Gastrocnemius medialis (tissue), 4 donors: ENCODE measurements around the gene DGKG. TPM values are rescaled to one million over a fixed set of nuclear protein-coding genes. Genes with fewer than 3 reads are reported as not detected.

Experiments
- ATAC-seq, 2 donors: fragments of 150-250 bp; one replicate each; pipeline ENCODE4 v1.9.1; 2016
- DNase-seq, 2 donors: peaks; one replicate each; pipeline ENCODE4 v3.0.0-alpha.2; 2019
- H3K27ac ChIP-seq, 4 donors: fragments of 200-600 bp; sonication (generic); 1 replicate in 1 of 4; 2 replicates in 3 of 4; pipeline ENCODE4 v1.5.1; 2016 to 2018; ENCODE audit warnings: mild to moderate bottlenecking in 2 of 4, moderate library complexity in 1 of 4
- H3K27me3 ChIP-seq, 3 donors: fragments of 200-600 bp; sonication (generic) in 2 of 3; 1 replicate in 1 of 3; 2 replicates in 2 of 3; pipeline versions ENCODE4 v1.5.1 to v1.6.0; 2016 to 2019; ENCODE audit warnings: mild to moderate bottlenecking in 1 of 3, moderate library complexity in 1 of 3
- H3K36me3 ChIP-seq, 2 donors: fragments of 200-600 bp; sonication (generic) in 1 of 2; one replicate each; pipeline ENCODE4 v1.5.1; 2017 to 2018
- H3K4me1 ChIP-seq, 2 donors: fragments of 200-600 bp; sonication (generic) in 1 of 2; one replicate each; pipeline ENCODE4 v1.5.1; 2016 to 2017; ENCODE audit warnings: mild to moderate bottlenecking in 2 of 2
- H3K4me3 ChIP-seq, 4 donors: fragments of 200-600 bp; sonication (generic) in 3 of 4; 1 replicate in 1 of 4; 2 replicates in 3 of 4; pipeline ENCODE4 v1.5.1; 2016 to 2019; ENCODE audit warnings: mild to moderate bottlenecking in 2 of 4
- H3K9me3 ChIP-seq, 3 donors: fragments of 200-600 bp; sonication (generic) in 2 of 3; 1 replicate in 1 of 3; 2 replicates in 2 of 3; pipeline ENCODE4 v1.5.1; 2016 to 2019
- CTCF ChIP-seq, 5 experiments: fragments of 450-650 bp in 3 of 5; fragments of 200-600 bp in 2 of 5; sonication (generic) in 2 of 5; IDR thresholded peaks in 4 of 5; conservative IDR thresholded peaks in 1 of 5; 1 replicate in 4 of 5; 2 replicates in 1 of 5; pipeline ENCODE4 v1.5.1; 2016 to 2019; ENCODE audit warnings: antibody characterized with exemption in 5 of 5, mild to moderate bottlenecking in 3 of 5, moderate library complexity in 3 of 5
- POLR2A ChIP-seq, 2 donors: fragments of 450-650 bp; IDR thresholded peaks; one replicate each; pipeline ENCODE4 v1.6.1; 2017; ENCODE audit warnings: antibody characterized with exemption in 2 of 2, mild to moderate bottlenecking in 2 of 2, moderate library complexity in 2 of 2
- in situ Hi-C, 4 donors: fragments of 200-750 bp; cut with MboI; loops; one replicate each; pipeline versions ENCODE4 v1.15.0 to v1.8.0; 2017; ENCODE audit warnings: low sequenced_read_pairs in 4 of 4
- intact Hi-C: fragments of 100-400 bp; cut with DNase I; formaldehyde crosslinking; loops from one replicate; pipeline ENCODE4 v1.15.1; 2023; ENCODE audit warnings: low total_unique reads
- total RNA-seq, 4 donors: library from RNA; depleted of rRNA; stranded (reverse); fragments of >200 nt; gene quantifications; one replicate each; pipeline versions ENCODE4 v1.1.0 to v1.2.3, GENCODE V29; 2016

DGKG gene
- total RNA-seq, 4 donors from 2014 or later = 5.0 to 11.2 (median 7.7) TPM

GRCh38 chr3:186311441-186311840, 50.6 kb downstream of the DGKG start:
- H3K27ac ChIP-seq = no peak overlapping the region
- H3K4me3 ChIP-seq = no peak overlapping the region
- H3K9me3 ChIP-seq = no peaks in the 10 kb centered on the region
- no peaks in the 10 kb centered on the region for H3K36me3 ChIP-seq
- TF ChIP-seq POLR2A (IDR thresholded peaks at IDR 0.05) (no peak), CTCF (IDR thresholded peaks at IDR 0.05 in 4 of 5, conservative IDR thresholded peaks at IDR 0.05 in 1 of 5) (no peak)
- ATAC-seq (no peak), DNase-seq (no peak)
- H3K27me3 ChIP-seq = no peaks in the 10 kb centered on the region
- intact Hi-C loops = no loop called here
- no peaks in the 10 kb centered on the region for H3K4me1 ChIP-seq
- in situ Hi-C loops = no loop called here

- intact Hi-C loops (no loop called here), in situ Hi-C loops (no loop called here)
- H3K36me3 ChIP-seq = no peaks in the 10 kb centered on the region
- H3K27me3 ChIP-seq = peaks cover 0 to 2% (median 0%) of the 10 kb centered on the region in 3 donors
- no peak overlapping the region for H3K4me3 ChIP-seq
- ATAC-seq (no peak), DNase-seq (no peak)
- no peaks in the 10 kb centered on the region for H3K4me1 ChIP-seq
- no peak for TF ChIP-seq POLR2A (IDR thresholded peaks at IDR 0.05)
- no peak for TF ChIP-seq CTCF (IDR thresholded peaks at IDR 0.05 in 4 of 5, conservative IDR thresholded peaks at IDR 0.05 in 1 of 5)
- no peaks in the 10 kb centered on the region for H3K9me3 ChIP-seq
- H3K27ac ChIP-seq = no peak overlapping the region
Observed at GRCh38 chr3:186308549-186308948, 53.5 kb downstream of the DGKG start.

- Histone ChIP-seq H3K36me3 (no peaks in the 10 kb centered on the region), H3K27me3 (peaks cover 0 to 2% (median 0%) of the 10 kb centered on the region in 3 donors), H3K4me1 (no peaks in the 10 kb centered on the region), H3K4me3 (no peak overlapping the region), H3K27ac (no peak overlapping the region), H3K9me3 (no peaks in the 10 kb centered on the region)
- ATAC-seq = no peak
- intact Hi-C loops = no loop called here
- DNase-seq = no peak
- TF ChIP-seq CTCF (IDR thresholded peaks at IDR 0.05 in 4 of 5, conservative IDR thresholded peaks at IDR 0.05 in 1 of 5) (no peak), POLR2A (IDR thresholded peaks at IDR 0.05) (no peak)
- in situ Hi-C loops = no loop called here
Observed at GRCh38 chr3:186307594-186308221, 54.3 kb downstream of the DGKG start.

GRCh38 chr3:186305286-186305685, 56.7 kb downstream of the DGKG start:
- intact Hi-C loops = no loop called here
- Histone ChIP-seq H3K4me1 (no peaks in the 10 kb centered on the region), H3K27ac (no peak overlapping the region), H3K9me3 (no peaks in the 10 kb centered on the region), H3K27me3 (peaks cover 0 to 2% (median 0%) of the 10 kb centered on the region in 3 donors), H3K4me3 (no peak overlapping the region), H3K36me3 (no peaks in the 10 kb centered on the region)
- in situ Hi-C loops = no loop called here
- ATAC-seq (no peak), DNase-seq (no peak)
- TF ChIP-seq CTCF (IDR thresholded peaks at IDR 0.05 in 4 of 5, conservative IDR thresholded peaks at IDR 0.05 in 1 of 5) = no peak
- no peak for TF ChIP-seq POLR2A (IDR thresholded peaks at IDR 0.05)

- no peaks in the 10 kb centered on the region for H3K36me3 ChIP-seq
- no peak for ATAC-seq
- TF ChIP-seq CTCF (IDR thresholded peaks at IDR 0.05 in 4 of 5, conservative IDR thresholded peaks at IDR 0.05 in 1 of 5) (no peak), POLR2A (IDR thresholded peaks at IDR 0.05) (no peak)
- H3K9me3 ChIP-seq = no peaks in the 10 kb centered on the region
- intact Hi-C loops (no loop called here), in situ Hi-C loops (no loop called here)
- no peak for DNase-seq
- peaks cover 0 to 2% (median 2%) of the 10 kb centered on the region in 3 donors for H3K27me3 ChIP-seq
- no peak overlapping the region for H3K27ac ChIP-seq
- no peaks in the 10 kb centered on the region for H3K4me1 ChIP-seq
- no peak overlapping the region for H3K4me3 ChIP-seq
Observed at GRCh38 chr3:186303965-186304364, 58.1 kb downstream of the DGKG start.
